HepG2 (cell line): Measurements from ENCODE around the gene CA12.

Experiments used
- GABPA ChIP-seq, 2 experiments: IDR thresholded peaks; 2 replicates each; pipeline ENCODE4 v1.6.1; 2011 to 2016; ENCODE audit warnings: low read depth in 2 of 2, low read length in 1 of 2, missing biosample characterization in 1 of 2, missing genetic modification characterization in 1 of 2
- HNRNPUL1 ChIP-seq: fragments of 200-400 bp; formaldehyde crosslinking; IDR thresholded peaks from 2 replicates; pipeline ENCODE4 v1.6.1; 2017; ENCODE audit warnings: low read depth, mild to moderate bottlenecking, low read length, moderate library complexity
- JARID2 ChIP-seq: sonication (generic); formaldehyde crosslinking; IDR thresholded peaks from 2 replicates; pipeline ENCODE4 v1.8.1; 2023; ENCODE audit warnings: missing genetic modification reagents, inconsistent platforms; ENCODE audit not compliant: insufficient replicate concordance
- NPAS2 ChIP-seq: sonication (generic); formaldehyde crosslinking; IDR thresholded peaks from 2 replicates; pipeline ENCODE4 v1.8.0; 2022; ENCODE audit warnings: mild to moderate bottlenecking, missing genetic modification reagents, borderline replicate concordance
- TSC22D2 ChIP-seq: sonication (generic); formaldehyde crosslinking; IDR thresholded peaks from 2 replicates; pipeline ENCODE4 v1.5.1; 2020; ENCODE audit warnings: missing genetic modification reagents, mild to moderate bottlenecking, borderline replicate concordance
- ZNF274 ChIP-seq: sonication (generic); formaldehyde crosslinking; IDR thresholded peaks from 2 replicates; pipeline ENCODE4 v1.5.1; 2020; ENCODE audit warnings: mild to moderate bottlenecking, missing genetic modification reagents
- ZNF570 ChIP-seq: sonication (generic); formaldehyde crosslinking; IDR thresholded peaks from 2 replicates; pipeline ENCODE4 v1.4.0; 2020; ENCODE audit warnings: mild to moderate bottlenecking, missing genetic modification reagents, borderline replicate concordance
- TF ChIP-seq, protein P1 (sequence below): IDR thresholded peaks from 2 replicates; pipeline ENCODE4 v1.6.1; 2016; ENCODE audit warnings: control low read depth
- TF ChIP-seq, protein P2 (sequence below): sonication (generic); formaldehyde crosslinking; IDR thresholded peaks from 2 replicates; pipeline ENCODE4 v1.4.0; 2020; ENCODE audit warnings: missing genetic modification reagents, borderline replicate concordance
- TF ChIP-seq, protein P3 (sequence below): sonication (generic); formaldehyde crosslinking; IDR thresholded peaks from 2 replicates; pipeline ENCODE4 v1.5.0; 2020; ENCODE audit warnings: mild to moderate bottlenecking, missing genetic modification reagents
- TF ChIP-seq, protein P4 (sequence below): sonication (generic); formaldehyde crosslinking; IDR thresholded peaks from 2 replicates; pipeline ENCODE4 v1.5.0; 2020; ENCODE audit warnings: mild to moderate bottlenecking, missing genetic modification reagents, moderate library complexity
- TF ChIP-seq, protein P5 (sequence below): sonication (generic); formaldehyde crosslinking; IDR thresholded peaks from 2 replicates; pipeline ENCODE4 v1.9.0; 2021; ENCODE audit warnings: missing genetic modification reagents, borderline replicate concordance
- TF ChIP-seq, protein P6 (sequence below): sonication (generic); formaldehyde crosslinking; IDR thresholded peaks from 2 replicates; pipeline ENCODE4 v1.4.0; 2020; ENCODE audit warnings: missing genetic modification reagents, borderline replicate concordance

DNA sequence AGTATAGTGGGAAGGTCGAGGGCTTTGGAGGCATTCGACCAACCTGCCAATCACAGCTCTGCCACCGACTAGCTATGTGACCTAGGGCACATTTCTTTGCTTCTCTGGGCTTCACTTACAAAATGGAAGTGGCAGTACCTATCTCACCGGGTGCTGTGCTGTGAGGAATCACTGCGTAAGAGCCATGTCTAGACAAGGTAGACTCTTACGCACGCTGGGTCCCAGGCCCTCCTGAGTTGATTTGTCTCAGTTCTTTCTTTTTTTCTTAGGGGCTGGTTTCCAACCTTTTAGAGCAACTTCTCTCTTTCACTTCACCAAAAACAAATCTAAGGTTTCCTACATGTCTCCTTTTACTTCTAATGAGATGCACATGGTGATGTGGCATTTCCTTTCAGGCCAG, 18.8 kb downstream of the CA12 start:
- TF ChIP-seq, protein P1, sequence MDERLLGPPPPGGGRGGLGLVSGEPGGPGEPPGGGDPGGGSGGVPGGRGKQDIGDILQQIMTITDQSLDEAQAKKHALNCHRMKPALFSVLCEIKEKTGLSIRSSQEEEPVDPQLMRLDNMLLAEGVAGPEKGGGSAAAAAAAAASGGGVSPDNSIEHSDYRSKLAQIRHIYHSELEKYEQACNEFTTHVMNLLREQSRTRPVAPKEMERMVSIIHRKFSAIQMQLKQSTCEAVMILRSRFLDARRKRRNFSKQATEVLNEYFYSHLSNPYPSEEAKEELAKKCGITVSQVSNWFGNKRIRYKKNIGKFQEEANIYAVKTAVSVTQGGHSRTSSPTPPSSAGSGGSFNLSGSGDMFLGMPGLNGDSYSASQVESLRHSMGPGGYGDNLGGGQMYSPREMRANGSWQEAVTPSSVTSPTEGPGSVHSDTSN (CRISPR knock-in tag), result no peak
- TF ChIP-seq HNRNPUL1 (no peak), NPAS2 (CRISPR knock-in tag) (no peak), GABPA (IDR thresholded peaks at IDR 0.05; ENCODE audit: low read depth, low read length) (no peak), GABPA (CRISPR knock-in tag; IDR thresholded peaks at IDR 0.05; ENCODE audit: low read depth) (no peak), ZNF570 (CRISPR knock-in tag) (no peak), TSC22D2 (CRISPR knock-in tag) (no peak), ZNF274 (no peak), JARID2 (CRISPR knock-in tag) (no peak)
- TF ChIP-seq, protein P2, sequence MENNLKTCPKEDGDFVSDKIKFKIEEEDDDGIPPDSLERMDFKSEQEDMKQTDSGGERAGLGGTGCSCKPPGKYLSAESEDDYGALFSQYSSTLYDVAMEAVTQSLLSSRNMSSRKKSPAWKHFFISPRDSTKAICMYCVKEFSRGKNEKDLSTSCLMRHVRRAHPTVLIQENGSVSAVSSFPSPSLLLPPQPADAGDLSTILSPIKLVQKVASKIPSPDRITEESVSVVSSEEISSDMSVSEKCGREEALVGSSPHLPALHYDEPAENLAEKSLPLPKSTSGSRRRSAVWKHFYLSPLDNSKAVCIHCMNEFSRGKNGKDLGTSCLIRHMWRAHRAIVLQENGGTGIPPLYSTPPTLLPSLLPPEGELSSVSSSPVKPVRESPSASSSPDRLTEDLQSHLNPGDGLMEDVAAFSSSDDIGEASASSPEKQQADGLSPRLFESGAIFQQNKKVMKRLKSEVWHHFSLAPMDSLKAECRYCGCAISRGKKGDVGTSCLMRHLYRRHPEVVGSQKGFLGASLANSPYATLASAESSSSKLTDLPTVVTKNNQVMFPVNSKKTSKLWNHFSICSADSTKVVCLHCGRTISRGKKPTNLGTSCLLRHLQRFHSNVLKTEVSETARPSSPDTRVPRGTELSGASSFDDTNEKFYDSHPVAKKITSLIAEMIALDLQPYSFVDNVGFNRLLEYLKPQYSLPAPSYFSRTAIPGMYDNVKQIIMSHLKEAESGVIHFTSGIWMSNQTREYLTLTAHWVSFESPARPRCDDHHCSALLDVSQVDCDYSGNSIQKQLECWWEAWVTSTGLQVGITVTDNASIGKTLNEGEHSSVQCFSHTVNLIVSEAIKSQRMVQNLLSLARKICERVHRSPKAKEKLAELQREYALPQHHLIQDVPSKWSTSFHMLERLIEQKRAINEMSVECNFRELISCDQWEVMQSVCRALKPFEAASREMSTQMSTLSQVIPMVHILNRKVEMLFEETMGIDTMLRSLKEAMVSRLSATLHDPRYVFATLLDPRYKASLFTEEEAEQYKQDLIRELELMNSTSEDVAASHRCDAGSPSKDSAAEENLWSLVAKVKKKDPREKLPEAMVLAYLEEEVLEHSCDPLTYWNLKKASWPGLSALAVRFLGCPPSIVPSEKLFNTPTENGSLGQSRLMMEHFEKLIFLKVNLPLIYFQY (CRISPR knock-in tag), result no peak
- TF ChIP-seq, protein P3, sequence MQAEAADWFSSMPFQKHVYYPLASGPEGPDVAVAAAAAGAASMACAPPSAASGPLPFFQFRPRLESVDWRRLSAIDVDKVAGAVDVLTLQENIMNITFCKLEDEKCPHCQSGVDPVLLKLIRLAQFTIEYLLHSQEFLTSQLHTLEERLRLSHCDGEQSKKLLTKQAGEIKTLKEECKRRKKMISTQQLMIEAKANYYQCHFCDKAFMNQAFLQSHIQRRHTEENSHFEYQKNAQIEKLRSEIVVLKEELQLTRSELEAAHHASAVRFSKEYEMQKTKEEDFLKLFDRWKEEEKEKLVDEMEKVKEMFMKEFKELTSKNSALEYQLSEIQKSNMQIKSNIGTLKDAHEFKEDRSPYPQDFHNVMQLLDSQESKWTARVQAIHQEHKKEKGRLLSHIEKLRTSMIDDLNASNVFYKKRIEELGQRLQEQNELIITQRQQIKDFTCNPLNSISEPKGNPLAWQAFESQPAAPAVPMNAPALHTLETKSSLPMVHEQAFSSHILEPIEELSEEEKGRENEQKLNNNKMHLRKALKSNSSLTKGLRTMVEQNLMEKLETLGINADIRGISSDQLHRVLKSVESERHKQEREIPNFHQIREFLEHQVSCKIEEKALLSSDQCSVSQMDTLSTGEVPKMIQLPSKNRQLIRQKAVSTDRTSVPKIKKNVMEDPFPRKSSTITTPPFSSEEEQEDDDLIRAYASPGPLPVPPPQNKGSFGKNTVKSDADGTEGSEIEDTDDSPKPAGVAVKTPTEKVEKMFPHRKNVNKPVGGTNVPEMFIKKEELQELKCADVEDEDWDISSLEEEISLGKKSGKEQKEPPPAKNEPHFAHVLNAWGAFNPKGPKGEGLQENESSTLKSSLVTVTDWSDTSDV, result no peak
- TF ChIP-seq, protein P4, sequence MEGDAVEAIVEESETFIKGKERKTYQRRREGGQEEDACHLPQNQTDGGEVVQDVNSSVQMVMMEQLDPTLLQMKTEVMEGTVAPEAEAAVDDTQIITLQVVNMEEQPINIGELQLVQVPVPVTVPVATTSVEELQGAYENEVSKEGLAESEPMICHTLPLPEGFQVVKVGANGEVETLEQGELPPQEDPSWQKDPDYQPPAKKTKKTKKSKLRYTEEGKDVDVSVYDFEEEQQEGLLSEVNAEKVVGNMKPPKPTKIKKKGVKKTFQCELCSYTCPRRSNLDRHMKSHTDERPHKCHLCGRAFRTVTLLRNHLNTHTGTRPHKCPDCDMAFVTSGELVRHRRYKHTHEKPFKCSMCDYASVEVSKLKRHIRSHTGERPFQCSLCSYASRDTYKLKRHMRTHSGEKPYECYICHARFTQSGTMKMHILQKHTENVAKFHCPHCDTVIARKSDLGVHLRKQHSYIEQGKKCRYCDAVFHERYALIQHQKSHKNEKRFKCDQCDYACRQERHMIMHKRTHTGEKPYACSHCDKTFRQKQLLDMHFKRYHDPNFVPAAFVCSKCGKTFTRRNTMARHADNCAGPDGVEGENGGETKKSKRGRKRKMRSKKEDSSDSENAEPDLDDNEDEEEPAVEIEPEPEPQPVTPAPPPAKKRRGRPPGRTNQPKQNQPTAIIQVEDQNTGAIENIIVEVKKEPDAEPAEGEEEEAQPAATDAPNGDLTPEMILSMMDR (CRISPR knock-in tag), result no peak
- TF ChIP-seq, protein P5, sequence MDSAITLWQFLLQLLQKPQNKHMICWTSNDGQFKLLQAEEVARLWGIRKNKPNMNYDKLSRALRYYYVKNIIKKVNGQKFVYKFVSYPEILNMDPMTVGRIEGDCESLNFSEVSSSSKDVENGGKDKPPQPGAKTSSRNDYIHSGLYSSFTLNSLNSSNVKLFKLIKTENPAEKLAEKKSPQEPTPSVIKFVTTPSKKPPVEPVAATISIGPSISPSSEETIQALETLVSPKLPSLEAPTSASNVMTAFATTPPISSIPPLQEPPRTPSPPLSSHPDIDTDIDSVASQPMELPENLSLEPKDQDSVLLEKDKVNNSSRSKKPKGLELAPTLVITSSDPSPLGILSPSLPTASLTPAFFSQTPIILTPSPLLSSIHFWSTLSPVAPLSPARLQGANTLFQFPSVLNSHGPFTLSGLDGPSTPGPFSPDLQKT (CRISPR knock-in tag), result no peak
- TF ChIP-seq, protein P6, sequence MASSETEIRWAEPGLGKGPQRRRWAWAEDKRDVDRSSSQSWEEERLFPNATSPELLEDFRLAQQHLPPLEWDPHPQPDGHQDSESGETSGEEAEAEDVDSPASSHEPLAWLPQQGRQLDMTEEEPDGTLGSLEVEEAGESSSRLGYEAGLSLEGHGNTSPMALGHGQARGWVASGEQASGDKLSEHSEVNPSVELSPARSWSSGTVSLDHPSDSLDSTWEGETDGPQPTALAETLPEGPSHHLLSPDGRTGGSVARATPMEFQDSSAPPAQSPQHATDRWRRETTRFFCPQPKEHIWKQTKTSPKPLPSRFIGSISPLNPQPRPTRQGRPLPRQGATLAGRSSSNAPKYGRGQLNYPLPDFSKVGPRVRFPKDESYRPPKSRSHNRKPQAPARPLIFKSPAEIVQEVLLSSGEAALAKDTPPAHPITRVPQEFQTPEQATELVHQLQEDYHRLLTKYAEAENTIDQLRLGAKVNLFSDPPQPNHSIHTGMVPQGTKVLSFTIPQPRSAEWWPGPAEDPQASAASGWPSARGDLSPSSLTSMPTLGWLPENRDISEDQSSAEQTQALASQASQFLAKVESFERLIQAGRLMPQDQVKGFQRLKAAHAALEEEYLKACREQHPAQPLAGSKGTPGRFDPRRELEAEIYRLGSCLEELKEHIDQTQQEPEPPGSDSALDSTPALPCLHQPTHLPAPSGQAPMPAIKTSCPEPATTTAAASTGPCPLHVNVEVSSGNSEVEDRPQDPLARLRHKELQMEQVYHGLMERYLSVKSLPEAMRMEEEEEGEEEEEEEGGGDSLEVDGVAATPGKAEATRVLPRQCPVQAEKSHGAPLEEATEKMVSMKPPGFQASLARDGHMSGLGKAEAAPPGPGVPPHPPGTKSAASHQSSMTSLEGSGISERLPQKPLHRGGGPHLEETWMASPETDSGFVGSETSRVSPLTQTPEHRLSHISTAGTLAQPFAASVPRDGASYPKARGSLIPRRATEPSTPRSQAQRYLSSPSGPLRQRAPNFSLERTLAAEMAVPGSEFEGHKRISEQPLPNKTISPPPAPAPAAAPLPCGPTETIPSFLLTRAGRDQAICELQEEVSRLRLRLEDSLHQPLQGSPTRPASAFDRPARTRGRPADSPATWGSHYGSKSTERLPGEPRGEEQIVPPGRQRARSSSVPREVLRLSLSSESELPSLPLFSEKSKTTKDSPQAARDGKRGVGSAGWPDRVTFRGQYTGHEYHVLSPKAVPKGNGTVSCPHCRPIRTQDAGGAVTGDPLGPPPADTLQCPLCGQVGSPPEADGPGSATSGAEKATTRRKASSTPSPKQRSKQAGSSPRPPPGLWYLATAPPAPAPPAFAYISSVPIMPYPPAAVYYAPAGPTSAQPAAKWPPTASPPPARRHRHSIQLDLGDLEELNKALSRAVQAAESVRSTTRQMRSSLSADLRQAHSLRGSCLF (CRISPR knock-in tag), result no peak
